Ectodermal cell (in vitro differentiated cells): ENCODE data around the gene EPS8L1. TPM values are rescaled to one million over a fixed set of nuclear protein-coding genes. Genes with fewer than 3 reads are reported as not detected.
"Not testable (repeated sequence)": the region's sequence is repeated elsewhere in the genome, so short reads cannot be mapped to it uniquely, and the experiment has no call there.

ENCODE experiments used
- H3K27ac ChIP-seq: 2 replicates; pipeline ENCODE4 v1.7.0; 2013; ENCODE audit warnings: mild to moderate bottlenecking, low read depth, low read length; ENCODE audit not compliant: insufficient read depth, poor library complexity, severe bottlenecking
- H3K27me3 ChIP-seq: 2 replicates; pipeline ENCODE4 v1.7.0; 2013; ENCODE audit warnings: mild to moderate bottlenecking, low read length; ENCODE audit not compliant: insufficient read depth, control insufficient read depth, poor library complexity, severe bottlenecking
- H3K36me3 ChIP-seq: one replicate; pipeline ENCODE4 v1.7.0; 2013; ENCODE audit warnings: low read length; ENCODE audit not compliant: control insufficient read depth, insufficient read depth
- H3K4me1 ChIP-seq: one replicate; pipeline ENCODE4 v1.7.0; 2013; ENCODE audit warnings: low read length; ENCODE audit not compliant: control insufficient read depth, insufficient read depth
- H3K4me3 ChIP-seq: 2 replicates; pipeline ENCODE4 v1.7.0; 2013; ENCODE audit warnings: low read depth, low read length, control low read depth; ENCODE audit not compliant: insufficient read depth
- H3K9me3 ChIP-seq: 2 replicates; pipeline ENCODE4 v1.7.0; 2013; ENCODE audit warnings: mild to moderate bottlenecking, low read length, moderate library complexity; ENCODE audit not compliant: control insufficient read depth
- WGBS, 2 experiments: methylation state at CpG; one replicate each; pipeline ENCODE4 v1.1.7; 2013; ENCODE audit warnings: missing lambda C conversion rate in 2 of 2; 5-methylcytosine and 5-hydroxymethylcytosine counted together
- polyA plus RNA-seq, 4 experiments: library from polyadenylated mRNA; stranded (reverse); fragments of 50-300 nt; gene quantifications; one replicate each; pipeline ENCODE4 v1.2.3, GENCODE V29; 2013

Gene EPS8L1
- polyA plus RNA-seq (2013, experiment 1 of 4), result 8.1 TPM
- polyA plus RNA-seq (2013, experiment 2 of 4), result 14.5 TPM
- polyA plus RNA-seq (2013, experiment 3 of 4), result 12.1 TPM
- 8.8 TPM for polyA plus RNA-seq (2013, experiment 4 of 4)

DNA sequence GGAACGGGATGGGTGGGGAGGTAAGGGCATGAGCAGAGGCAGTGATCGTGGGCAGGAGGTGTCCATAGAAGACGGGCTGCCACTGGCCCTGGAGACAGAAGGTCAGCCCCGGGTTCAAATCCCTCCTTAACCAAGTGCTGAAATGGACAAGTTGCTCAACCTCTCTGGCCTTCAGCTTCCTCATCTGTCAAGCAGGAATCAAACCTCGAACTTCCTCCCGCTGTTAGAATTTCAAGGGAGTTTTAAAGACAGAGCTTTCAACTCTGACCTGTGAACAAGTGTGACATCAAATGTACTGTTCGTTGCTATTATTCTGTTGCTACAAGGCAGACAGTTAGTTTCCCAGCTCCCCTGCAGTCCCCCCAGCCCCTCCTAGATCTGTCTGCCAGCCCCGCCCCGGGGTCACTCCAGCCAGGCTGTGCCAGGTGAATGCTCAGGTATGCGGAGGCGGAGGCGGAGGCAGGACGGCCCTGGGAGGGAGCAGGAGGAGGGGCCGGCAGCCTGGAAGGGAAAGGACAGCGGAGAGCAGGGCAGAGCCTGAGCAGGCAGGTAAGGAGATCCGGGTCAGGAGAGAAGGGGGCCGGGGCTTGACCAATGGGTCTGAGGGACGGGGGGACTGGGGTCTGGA, at the start of gene EPS8L1:
Gene EPS8L1, plus strand, starts transcription at position 499 of the 628 bp plus-strand sequence. CDS start 576 bp downstream, outside the sequence.
- H3K4me1 ChIP-seq, result no peaks in the 10 kb centered on the region
- no peaks in the 10 kb centered on the region for H3K36me3 ChIP-seq
- no peak within 1 kb of the TSS for H3K4me3 ChIP-seq
- no peak within 1 kb of the TSS for H3K27ac ChIP-seq
- H3K27me3 ChIP-seq, result peaks cover 65% of the 10 kb centered on the region
- no peaks in the 10 kb centered on the region for H3K9me3 ChIP-seq
- WGBS, 2 experiments, result 32 to 34% methylated on average over 18 of the region's 18 CpGs

DNA sequence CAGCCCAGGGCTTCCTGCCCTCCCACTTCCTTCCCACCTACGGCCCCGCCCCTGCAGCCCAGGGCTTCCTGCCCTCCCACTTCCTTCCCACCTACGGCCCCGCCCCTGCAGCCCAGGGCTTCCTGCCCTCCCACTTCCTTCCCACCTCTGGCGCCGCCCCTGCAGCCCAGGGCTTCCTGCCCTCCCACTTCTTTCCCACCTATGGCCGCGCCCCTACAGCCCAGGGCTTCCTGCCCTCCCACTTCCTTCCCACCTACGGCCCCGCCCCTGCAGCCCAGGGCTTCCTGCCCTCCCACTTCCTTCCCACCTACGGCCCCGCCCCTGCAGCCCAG, 48.6 kb upstream of the EPS8L1 start:
- not testable (repeated sequence) for H3K27ac ChIP-seq, H3K36me3 ChIP-seq, H3K4me1 ChIP-seq, H3K27me3 ChIP-seq, H3K4me3 ChIP-seq, H3K9me3 ChIP-seq
- 90 to 100% methylated on average over 2 to 5 of the region's 12 CpGs for WGBS, 2 experiments

DNA sequence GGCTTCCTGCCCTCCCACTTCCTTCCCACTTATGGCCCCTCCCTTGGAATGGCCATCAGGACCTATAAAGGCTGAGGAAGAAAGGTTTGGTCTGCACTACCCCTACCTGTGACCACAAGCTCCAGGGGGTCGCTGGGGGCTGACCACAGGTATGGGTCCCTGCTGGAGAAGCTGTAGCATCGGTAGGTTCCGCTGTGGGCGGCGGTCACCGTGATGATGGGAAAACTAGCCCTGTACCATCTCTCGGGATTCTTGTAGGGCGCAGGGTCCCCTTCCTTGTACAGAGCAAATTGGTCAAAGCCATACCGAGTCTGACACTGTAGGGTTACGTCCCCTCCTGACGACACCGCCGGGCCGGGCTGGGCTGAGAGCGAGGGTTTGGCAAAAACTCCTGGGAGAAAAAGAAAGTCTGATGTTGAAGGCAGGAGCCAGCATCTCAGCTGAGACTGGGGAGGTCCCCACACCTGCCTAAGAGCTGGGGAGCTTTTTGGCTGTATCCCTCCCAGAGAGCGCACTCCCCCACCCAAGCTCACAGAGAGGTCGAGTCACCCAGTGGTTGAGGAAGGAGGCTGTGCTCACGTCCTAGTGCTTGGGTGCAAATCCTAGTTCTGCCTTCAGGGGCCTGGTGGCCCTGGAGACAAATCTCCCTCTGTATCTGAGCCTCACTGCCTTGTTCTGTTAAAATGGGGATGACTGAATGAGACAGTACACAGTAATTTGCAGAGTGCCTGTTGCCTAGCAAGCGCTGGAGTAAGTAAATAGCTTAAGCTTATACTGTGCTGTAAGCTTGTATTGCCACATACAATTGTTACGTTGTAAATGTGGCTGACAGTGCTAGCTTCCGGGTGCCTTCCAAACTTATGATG, 48.0 kb upstream of the EPS8L1 start:
- H3K4me1 ChIP-seq, result no peaks in the 10 kb centered on the region
- 89 to 92% methylated on average over 21 of the region's 21 CpGs for WGBS, 2 experiments
- H3K36me3 ChIP-seq, result no peaks in the 10 kb centered on the region
- no peak overlapping the region for H3K4me3 ChIP-seq
- H3K27ac ChIP-seq, result no peak overlapping the region
- no peaks in the 10 kb centered on the region for H3K9me3 ChIP-seq
- no peaks in the 10 kb centered on the region for H3K27me3 ChIP-seq

DNA sequence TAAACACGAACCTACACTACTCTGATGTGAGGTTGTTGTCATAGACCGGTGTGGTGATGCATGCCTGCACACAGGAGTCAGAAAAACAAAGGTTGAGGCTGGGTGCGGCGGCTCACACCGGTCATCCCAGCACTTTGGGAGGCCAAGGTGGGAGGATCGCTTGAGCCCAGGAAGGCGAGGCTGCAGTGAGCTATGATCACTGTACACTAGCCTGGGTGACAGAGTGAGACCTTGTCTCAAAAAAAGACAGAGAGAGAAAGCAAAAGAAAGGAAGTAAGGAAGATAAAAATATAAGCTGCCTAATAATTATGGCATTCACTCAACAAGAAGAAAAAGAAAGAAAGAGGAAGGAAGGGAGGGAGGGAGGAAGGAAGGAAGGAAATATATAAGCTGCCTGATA, 46.9 kb upstream of the EPS8L1 start:
- WGBS, 2 experiments, result 96 to 98% methylated on average over 7 of the region's 7 CpGs
- no peak overlapping the region for H3K4me3 ChIP-seq
- no peaks in the 10 kb centered on the region for H3K36me3 ChIP-seq
- no peaks in the 10 kb centered on the region for H3K27me3 ChIP-seq
- H3K9me3 ChIP-seq, result no peaks in the 10 kb centered on the region
- H3K27ac ChIP-seq, result no peak overlapping the region
- no peaks in the 10 kb centered on the region for H3K4me1 ChIP-seq

DNA sequence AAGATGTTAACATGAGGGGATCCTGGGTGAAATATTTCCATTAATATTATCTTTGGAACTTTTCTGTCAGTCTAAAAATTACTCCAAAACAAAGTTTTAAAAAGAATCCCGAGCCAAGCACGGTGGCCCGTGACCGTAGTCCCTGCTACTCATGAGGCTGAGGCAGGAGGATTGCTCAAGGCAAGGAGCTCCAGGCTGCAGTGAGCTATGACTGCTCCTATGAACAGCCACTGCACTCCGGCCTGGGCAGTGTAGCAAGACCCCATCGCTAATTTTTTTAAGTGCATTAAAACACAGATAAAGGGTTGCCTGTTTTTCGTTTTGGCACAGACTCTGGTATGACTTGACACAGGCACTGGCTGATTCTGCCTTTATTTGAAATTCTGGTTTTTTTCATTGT, 44.5 kb upstream of the EPS8L1 start:
- Histone ChIP-seq H3K27ac (no peak overlapping the region), H3K4me3 (no peak overlapping the region), H3K27me3 (no peaks in the 10 kb centered on the region), H3K4me1 (no peaks in the 10 kb centered on the region), H3K36me3 (no peaks in the 10 kb centered on the region), H3K9me3 (no peaks in the 10 kb centered on the region)
- WGBS, 2 experiments, result 95 to 96% methylated on average over 7 of the region's 7 CpGs

DNA sequence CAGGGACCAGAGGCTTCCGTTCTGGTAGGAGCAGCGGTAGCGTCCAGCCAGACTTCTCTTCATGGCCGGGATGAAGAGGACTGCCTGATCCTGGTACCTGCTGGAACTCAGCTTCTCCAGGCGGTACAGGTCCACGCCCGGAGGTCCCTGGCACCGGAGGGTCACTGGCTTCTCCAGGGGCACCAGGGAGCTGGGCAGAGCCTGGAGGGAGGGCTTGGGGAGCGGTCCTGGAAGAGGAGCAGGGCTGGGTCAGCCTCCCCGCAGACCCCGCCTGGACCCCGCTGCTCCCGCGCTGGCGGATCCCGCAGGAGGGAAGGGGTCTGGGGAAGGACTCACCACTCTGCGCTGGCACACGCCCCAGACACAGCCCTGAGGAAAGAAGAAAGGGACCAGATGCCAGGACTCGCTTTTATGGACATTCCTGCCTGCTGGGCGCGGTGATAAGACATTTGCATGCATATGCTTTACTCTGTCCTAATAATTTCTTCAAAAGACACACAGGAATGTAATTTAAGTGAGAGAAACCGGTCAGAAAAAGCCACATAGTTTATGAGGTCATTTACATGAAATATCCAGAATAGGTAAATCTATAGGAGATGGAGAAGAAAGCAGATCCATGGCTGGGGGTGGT, 43.4 kb upstream of the EPS8L1 start:
- Histone ChIP-seq H3K36me3 (no peaks in the 10 kb centered on the region), H3K4me1 (no peaks in the 10 kb centered on the region), H3K9me3 (no peaks in the 10 kb centered on the region), H3K4me3 (no peak overlapping the region), H3K27me3 (no peaks in the 10 kb centered on the region), H3K27ac (no peak overlapping the region)
- 94 to 96% methylated on average over 22 of the region's 22 CpGs for WGBS, 2 experiments

DNA sequence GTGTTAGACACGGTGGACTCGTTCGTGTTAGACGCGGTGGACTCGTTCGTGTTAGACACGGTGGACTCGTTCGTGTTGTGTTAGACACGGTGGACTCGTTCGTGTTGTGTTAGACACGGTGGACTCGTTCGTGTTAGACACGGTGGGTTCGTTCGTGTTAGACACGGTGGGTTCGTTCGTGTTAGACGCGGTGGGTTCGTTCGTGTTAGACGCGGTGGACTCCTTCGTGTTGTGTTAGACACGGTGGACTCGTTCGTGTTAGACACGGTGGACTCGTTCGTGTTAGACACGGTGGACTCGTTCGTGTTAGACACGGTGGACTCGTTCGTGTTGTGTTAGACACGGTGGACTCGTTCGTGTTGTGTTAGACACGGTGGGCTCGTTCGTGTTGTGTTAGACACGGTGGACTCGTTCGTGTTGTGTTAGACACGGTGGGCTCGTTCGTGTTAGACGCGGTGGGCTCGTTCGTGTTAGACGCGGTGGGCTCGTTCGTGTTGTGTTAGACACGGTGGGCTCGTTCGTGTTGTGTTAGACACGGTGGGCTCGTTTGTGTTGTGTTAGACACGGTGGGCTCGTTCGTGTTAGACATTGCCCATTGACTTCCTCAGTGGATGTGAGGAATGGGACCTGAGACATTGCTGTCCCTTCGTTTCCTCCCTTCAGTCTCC, 42.6 kb upstream of the EPS8L1 start:
- H3K27me3 ChIP-seq, H3K4me1 ChIP-seq: not testable (repeated sequence)
- 94% methylated on average over 66 of the region's 70 CpGs for WGBS, 2 experiments

DNA sequence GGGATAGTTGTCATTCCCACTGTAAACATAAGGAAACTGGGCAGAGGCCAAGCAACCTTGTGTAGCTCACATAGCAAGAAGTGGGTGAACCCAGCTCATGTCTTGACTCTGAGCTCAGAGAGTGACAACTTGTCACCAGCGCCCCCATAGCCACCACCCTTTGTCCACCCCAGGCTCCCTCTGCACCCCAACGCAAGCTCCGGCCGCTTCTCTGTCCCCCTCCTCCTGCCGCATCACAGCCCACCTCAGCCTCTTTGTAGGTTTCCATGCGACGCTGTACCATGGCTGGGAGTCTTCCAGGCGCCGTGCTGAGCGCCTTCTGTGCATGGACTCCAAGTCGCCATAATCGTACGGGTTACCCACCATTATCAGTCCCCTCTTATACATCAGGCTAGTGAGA, 40.9 kb upstream of the EPS8L1 start:
- no peaks in the 10 kb centered on the region for H3K27me3 ChIP-seq
- H3K9me3 ChIP-seq, result no peaks in the 10 kb centered on the region
- no peak overlapping the region for H3K27ac ChIP-seq
- H3K4me1 ChIP-seq, result no peaks in the 10 kb centered on the region
- WGBS, 2 experiments, result 96% methylated on average over 13 of the region's 13 CpGs
- H3K36me3 ChIP-seq, result no peaks in the 10 kb centered on the region
- no peak overlapping the region for H3K4me3 ChIP-seq

More for the DNA sequence above, 42.6 kb upstream of the EPS8L1 start:
- H3K9me3 ChIP-seq, H3K36me3 ChIP-seq, H3K27ac ChIP-seq, H3K4me3 ChIP-seq: not testable (repeated sequence)

DNA sequence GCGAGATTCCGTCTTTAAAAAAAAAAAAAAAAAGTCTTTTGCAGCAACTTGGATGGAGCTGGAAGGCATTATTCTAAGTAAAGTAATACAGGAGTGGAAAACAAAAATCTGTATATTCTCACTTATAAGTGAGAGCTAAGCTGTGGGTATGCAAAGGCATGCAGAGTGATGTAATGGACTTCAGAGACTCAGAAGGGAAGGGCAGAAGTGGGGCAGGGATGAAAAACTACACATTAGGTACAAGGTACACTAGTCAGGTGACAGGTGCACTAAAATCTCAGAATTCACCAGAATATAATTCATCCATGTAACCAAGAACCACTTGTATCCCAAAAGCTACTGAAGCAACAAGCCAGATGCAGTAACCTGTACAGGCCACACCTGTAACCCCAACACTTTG, 39.6 kb upstream of the EPS8L1 start:
- Histone ChIP-seq H3K27me3 (no peaks in the 10 kb centered on the region), H3K4me3 (no peak overlapping the region), H3K9me3 (no peaks in the 10 kb centered on the region), H3K4me1 (no peaks in the 10 kb centered on the region), H3K36me3 (no peaks in the 10 kb centered on the region), H3K27ac (no peak overlapping the region)
- 98 to 100% methylated on average over 2 of the region's 2 CpGs for WGBS, 2 experiments

DNA sequence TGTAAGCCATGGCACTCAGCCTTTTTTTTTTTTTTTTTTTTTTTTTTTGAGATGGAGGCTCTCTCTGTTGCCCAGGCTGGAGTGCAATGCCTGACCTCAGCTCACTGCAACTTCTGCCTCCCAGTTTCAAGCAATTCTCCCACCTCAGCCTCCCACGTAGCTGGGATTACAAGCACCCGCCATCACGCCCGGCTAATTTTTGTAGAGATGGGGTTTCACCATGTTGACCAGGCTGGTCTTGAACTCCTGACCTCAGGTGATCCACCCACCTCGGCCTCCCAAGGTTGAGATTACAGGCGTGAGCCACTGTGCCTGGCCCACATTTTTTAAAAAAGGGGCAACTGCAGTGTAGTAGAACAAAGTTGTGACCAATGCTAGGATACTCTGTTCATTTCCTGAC, 38.1 kb upstream of the EPS8L1 start:
- H3K27ac ChIP-seq, H3K36me3 ChIP-seq, H3K27me3 ChIP-seq, H3K4me3 ChIP-seq, H3K9me3 ChIP-seq, H3K4me1 ChIP-seq: not testable (repeated sequence)
- 93 to 96% methylated on average over 6 of the region's 6 CpGs for WGBS, 2 experiments
